B cell (primary cell): ENCODE data around the gene IRAK2. TPM values are rescaled to one million over a fixed set of nuclear protein-coding genes. Genes with fewer than 3 reads are reported as not detected.

Source experiments
- ATAC-seq: fragments of 200-7000 bp; cut with Tn5 transposase; one replicate; pipeline ENCODE4 v1.10.0; 2021; ENCODE audit warnings: low read depth, mild to moderate bottlenecking, moderate number of reproducible peaks, moderate library complexity
- CTCF ChIA-PET: fragments of 350-600 bp; sonication (Branson Sonifier 250); formaldehyde crosslinking; loops from one replicate; lab custom pipeline; 2021; ENCODE audit warnings: antibody characterized with exemption, inconsistent platforms; lab: Charles Lee
- POLR2A ChIA-PET: fragments of 350-600 bp; sonication (Branson Sonifier 250); formaldehyde crosslinking; loops from one replicate; lab custom pipeline; 2021; ENCODE audit warnings: antibody characterized with exemption; lab: Charles Lee
- DNase-seq: peaks from one replicate; pipeline ENCODE4 v3.0.0; 2013
- H2AFZ ChIP-seq: 2 replicates; pipeline ENCODE4 v1.6.1; 2012; ENCODE audit warnings: mild to moderate bottlenecking, low read depth, low read length; ENCODE audit not compliant: insufficient read depth, poor library complexity, severe bottlenecking
- H3K27ac ChIP-seq, 2 donors: 1 replicate in 1 of 2; 2 replicates in 1 of 2; pipeline ENCODE4 v1.5.1; 2012 to 2013; ENCODE audit warnings: low read length in 2 of 2, mild to moderate bottlenecking in 2 of 2, moderate library complexity in 1 of 2
- H3K27me3 ChIP-seq, 4 experiments: fragments of 200-600 bp in 1 of 4; sonication (generic) in 1 of 4; replicated peaks in 1 of 4; 1 replicate in 2 of 4; 2 replicates in 2 of 4; pipeline versions ENCODE4 v1.6.1 to v1.7.0; 2013 to 2016; ENCODE audit warnings: low read length in 3 of 4, mild to moderate bottlenecking in 2 of 4, mixed read lengths in 1 of 4, moderate library complexity in 1 of 4; ENCODE audit not compliant: insufficient read depth in 4 of 4, control insufficient read depth in 3 of 4; ENCODE audit errors: control extremely low read depth in 1 of 4
- H3K36me3 ChIP-seq, 2 experiments: replicated peaks in 1 of 2; 1 replicate in 1 of 2; 2 replicates in 1 of 2; pipeline versions ENCODE4 v1.6.1 to v1.7.1; 2013; ENCODE audit warnings: low read length in 1 of 2; ENCODE audit not compliant: insufficient read depth in 2 of 2, control insufficient read depth in 1 of 2; ENCODE audit errors: control extremely low read depth in 1 of 2, extremely low read depth in 1 of 2
- H3K4me1 ChIP-seq, 2 donors: fragments of 200-600 bp in 1 of 2; sonication (generic) in 1 of 2; 1 replicate in 1 of 2; 2 replicates in 1 of 2; pipeline versions ENCODE4 v1.5.1 to v1.6.1; 2013 to 2017; ENCODE audit warnings: low read length in 2 of 2; ENCODE audit not compliant: control insufficient read depth in 2 of 2, insufficient read depth in 2 of 2
- H3K4me2 ChIP-seq: replicated peaks from 2 replicates; pipeline ENCODE3; 2012; ENCODE audit warnings: mild to moderate bottlenecking, low read depth, low read length; ENCODE audit not compliant: poor library complexity, severe bottlenecking
- H3K4me3 ChIP-seq, 5 experiments: fragments of 200-600 bp in 1 of 5; sonication (generic) in 1 of 5; 1 replicate in 3 of 5; 2 replicates in 2 of 5; pipeline versions ENCODE4 v1.5.1 to v1.7.0; 2011 to 2016; ENCODE audit warnings: low read length in 4 of 5, mild to moderate bottlenecking in 4 of 5, low read depth in 2 of 5, control low read depth in 1 of 5, moderate library complexity in 1 of 5; ENCODE audit not compliant: insufficient read depth in 1 of 5; ENCODE audit errors: control extremely low read depth in 1 of 5, extremely low read depth in 1 of 5
- H3K79me2 ChIP-seq: fragments of 200-600 bp; sonication (generic); one replicate; pipeline ENCODE4 v1.6.0; 2016; ENCODE audit warnings: low read length; ENCODE audit not compliant: control insufficient read depth, insufficient read depth
- H3K9ac ChIP-seq: fragments of 200-600 bp; sonication (generic); 2 replicates; pipeline ENCODE4 v1.6.1; 2017; ENCODE audit warnings: mild to moderate bottlenecking, low read length, moderate library complexity
- H3K9me3 ChIP-seq, 3 donors: one replicate each; pipeline versions ENCODE4 v1.6.1 to v1.7.1; 2013; ENCODE audit warnings: low read length in 2 of 3; ENCODE audit not compliant: control insufficient read depth in 2 of 3, insufficient read depth in 1 of 3; ENCODE audit errors: control extremely low read depth in 1 of 3
- H4K20me1 ChIP-seq: 2 replicates; pipeline ENCODE4 v1.6.0; 2012; ENCODE audit warnings: mild to moderate bottlenecking, low read length; ENCODE audit not compliant: insufficient read depth, control insufficient read depth, poor library complexity, severe bottlenecking
- H3K27ac Mint-ChIP-seq: one replicate; pipeline ENCODE4 v1.8.0; 2021; ENCODE audit warnings: mixed read lengths
- H3K27me3 Mint-ChIP-seq: one replicate; pipeline ENCODE4 v1.8.0; 2021; ENCODE audit warnings: mixed read lengths
- H3K4me1 Mint-ChIP-seq: one replicate; pipeline ENCODE4 v1.8.0; 2021; ENCODE audit warnings: mixed read lengths
- H3K4me3 Mint-ChIP-seq: one replicate; pipeline ENCODE4 v1.8.0; 2021; ENCODE audit warnings: mixed read lengths
- H3K9me3 Mint-ChIP-seq: one replicate; pipeline ENCODE4 v1.8.0; 2022; ENCODE audit warnings: mixed read lengths; ENCODE audit not compliant: insufficient read depth
- CTCF ChIP-seq: fragments of 200-600 bp; IDR thresholded peaks from one replicate; pipeline ENCODE4 v1.8.0; 2022; ENCODE audit warnings: antibody characterized with exemption, mild to moderate bottlenecking
- EZH2 ChIP-seq: IDR thresholded peaks from 2 replicates; pipeline ENCODE4 v1.6.1; 2012; ENCODE audit warnings: borderline replicate concordance, low read depth, mild to moderate bottlenecking, moderate library complexity, low read length; ENCODE audit not compliant: insufficient read depth, poor library complexity, severe bottlenecking
- WGBS: methylation state at CpG from one replicate; pipeline ENCODE4 v1.1.5; 2013; ENCODE audit warnings: missing lambda C conversion rate; ENCODE audit not compliant: insufficient coverage; 5-methylcytosine and 5-hydroxymethylcytosine counted together
- intact Hi-C: fragments of 100-400 bp; cut with micrococcal nuclease; formaldehyde crosslinking; loops from one replicate; pipeline ENCODE4 v1.10.0; 2022
- polyA plus RNA-seq: library from polyadenylated mRNA; depleted of rRNA; stranded (reverse); fragments of >200 nt; gene quantifications from 2 replicates; pipeline ENCODE4 v1.2.3, GENCODE V29; 2012
- total RNA-seq, 2 donors: library from RNA; stranded (reverse); fragments of 120-200 nt in 1 of 2; gene quantifications; 1 replicate in 1 of 2; 2 replicates in 1 of 2; pipeline versions ENCODE4 v1.2.3 to v1.2.4, GENCODE V29; 2013 to 2022

The IRAK2 gene
- total and polyA plus RNA-seq, 2 donors (not counting 1 experiment from before 2014, with no cell fraction given), result 11.8 to 23.2 TPM

- Histone ChIP-seq H3K27ac (peak overlapping the region; percentile 30 to 60), H3K79me2 (peaks cover 56% of the 10 kb centered on the region), H3K4me3 (peak overlapping the region in 1 of 5 experiments; percentile 30), H3K9me3 (no peaks in the 10 kb centered on the region), H3K36me3 (peaks cover 0 to 5% of the 10 kb centered on the region in 2 experiments), H3K27me3 (no peaks in the 10 kb centered on the region), H4K20me1 (no peaks in the 10 kb centered on the region), H2AFZ (peak overlapping the region; percentile 26), H3K9ac (peak overlapping the region; percentile 6), H3K4me2 (peak overlapping the region; percentile 59), H3K4me1 (peaks cover 68 to 80% of the 10 kb centered on the region in 2 donors)
- ATAC-seq, result no peak
- Mint-ChIP-seq H3K4me3 (peak overlapping the region; percentile 48), H3K27ac (peak overlapping the region; percentile 51), H3K27me3 (no peaks in the 10 kb centered on the region), H3K4me1 (peaks cover 72% of the 10 kb centered on the region), H3K9me3 (no peaks in the 10 kb centered on the region)
- DNase-seq, result no peak
- POLR2A ChIA-PET, result interaction anchor here (0.8 kb wide), 1 partner anchor 10 kb away, joined by 3 read pairs; no protein-coding TSS in a partner anchor
- 66% methylated on average over 11 of the region's 11 CpGs for WGBS
- intact Hi-C loops, result no loop called here
- CTCF ChIA-PET, result interaction anchor here (1.0 to 4.8 kb wide), 3 partner anchors 10 to 22 kb away, joined by 3 to 20 read pairs (median 4); no protein-coding TSS in a partner anchor
- TF ChIP-seq CTCF, result no peak
- no peak for TF ChIP-seq EZH2
Observed at GRCh38 chr3:10188804-10189556, 24.3 kb downstream of the IRAK2 start.
